Measurements from ENCODE around the gene MESP2. TPM values are rescaled to one million over a fixed set of nuclear protein-coding genes. Genes with fewer than 3 reads are reported as not detected.

Gene MESP2
- total and polyA plus RNA-seq, 2 of the 13 experiments (the other 11 are each of a cell fraction or from before 2014, with no cell fraction given): not detected

DNA sequence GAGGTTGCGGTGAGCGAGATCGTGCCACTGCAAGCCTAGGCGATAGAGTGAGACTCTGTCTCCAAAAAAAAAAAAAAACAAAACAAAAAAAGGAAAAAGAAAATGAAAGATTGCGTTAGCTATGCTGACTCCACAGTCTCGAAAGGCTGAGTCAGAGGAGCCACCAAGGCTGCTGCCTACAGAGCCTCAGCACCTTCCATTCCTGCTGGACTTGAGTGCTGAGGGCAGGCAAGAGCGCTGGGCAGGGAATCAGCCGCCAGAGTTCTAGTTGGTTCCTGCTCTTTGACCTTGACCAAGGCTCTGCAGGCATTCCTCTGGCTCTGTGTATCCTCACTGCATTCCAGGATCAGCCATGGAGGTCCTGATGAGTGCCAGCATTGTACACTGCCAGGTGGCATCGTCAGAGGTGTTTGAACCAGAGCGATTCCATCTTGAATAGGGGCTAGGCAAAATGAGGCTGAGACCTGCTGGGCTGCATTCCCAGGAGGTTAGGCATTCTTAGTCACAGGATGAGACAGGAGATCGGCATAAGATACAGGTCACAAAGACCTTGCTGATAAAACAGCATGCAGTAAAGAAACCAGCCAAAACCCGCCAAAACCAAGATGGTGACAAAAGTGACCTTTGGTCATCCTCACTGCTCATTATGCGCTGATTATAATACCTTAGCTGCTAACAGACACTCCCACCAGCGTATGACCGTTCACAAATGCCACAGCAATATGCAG lies 5.9 kb downstream of the MESP2 start (continued):
- TF ChIP-seq ZNF292 (CRISPR knock-in tag; IDR thresholded peaks at IDR 0.05; ENCODE audit: borderline replicate concordance, low read depth): peak; percentile 22; the same call in 1 of the 2 replicates
- TF ChIP-seq ZSCAN31 (CRISPR knock-in tag; IDR thresholded peaks at IDR 0.05; ENCODE audit: low read depth): peak; percentile 46; the same call in 1 of the 2 replicates
- TF ChIP-seq RXRA (CRISPR knock-in tag; IDR thresholded peaks at IDR 0.05): peak; percentile 45; the same call in 1 of the 2 replicates
- peak; percentile 48; the same call in 1 of the 2 replicates for TF ChIP-seq CBX5 (CRISPR knock-in tag; IDR thresholded peaks at IDR 0.05; ENCODE audit: borderline replicate concordance)
- TF ChIP-seq, protein P1, sequence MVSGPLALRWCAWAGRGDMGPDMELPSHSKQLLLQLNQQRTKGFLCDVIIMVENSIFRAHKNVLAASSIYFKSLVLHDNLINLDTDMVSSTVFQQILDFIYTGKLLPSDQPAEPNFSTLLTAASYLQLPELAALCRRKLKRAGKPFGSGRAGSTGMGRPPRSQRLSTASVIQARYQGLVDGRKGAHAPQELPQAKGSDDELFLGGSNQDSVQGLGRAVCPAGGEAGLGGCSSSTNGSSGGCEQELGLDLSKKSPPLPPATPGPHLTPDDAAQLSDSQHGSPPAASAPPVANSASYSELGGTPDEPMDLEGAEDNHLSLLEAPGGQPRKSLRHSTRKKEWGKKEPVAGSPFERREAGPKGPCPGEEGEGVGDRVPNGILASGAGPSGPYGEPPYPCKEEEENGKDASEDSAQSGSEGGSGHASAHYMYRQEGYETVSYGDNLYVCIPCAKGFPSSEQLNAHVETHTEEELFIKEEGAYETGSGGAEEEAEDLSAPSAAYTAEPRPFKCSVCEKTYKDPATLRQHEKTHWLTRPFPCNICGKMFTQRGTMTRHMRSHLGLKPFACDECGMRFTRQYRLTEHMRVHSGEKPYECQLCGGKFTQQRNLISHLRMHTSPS (CRISPR knock-in tag; IDR thresholded peaks at IDR 0.05; ENCODE audit: low read depth): peak; percentile 91
- peak; percentile 61; the same call in 1 of the 2 replicates for TF ChIP-seq ZNF331 (CRISPR knock-in tag; IDR thresholded peaks at IDR 0.05)
- peak; percentile 67 for TF ChIP-seq HNF4A (CRISPR knock-in tag; IDR thresholded peaks at IDR 0.05)
- TF ChIP-seq MAFG (CRISPR knock-in tag; IDR thresholded peaks at IDR 0.05): peak; percentile 73
- TF ChIP-seq ZNF644 (CRISPR knock-in tag; IDR thresholded peaks at IDR 0.05; ENCODE audit: low read depth): 0 out of 2 replicates have a peak, but pooled peaks have one; percentile 14
- TF ChIP-seq FOSL2 (CRISPR knock-in tag; IDR thresholded peaks at IDR 0.05): peak; percentile 40; the same call in 1 of the 2 replicates
- TF ChIP-seq PAXIP1 (CRISPR knock-in tag; conservative IDR thresholded peaks at IDR 0.05): peak; percentile 31; the same call in 1 of the 2 replicates
- 0 out of 2 replicates have a peak, but pooled peaks have one; percentile 21 for TF ChIP-seq FOXA3 (CRISPR knock-in tag; IDR thresholded peaks at IDR 0.05)
- TF ChIP-seq HOXA3 (CRISPR knock-in tag; IDR thresholded peaks at IDR 0.05): peak; percentile 30; the same call in 1 of the 2 replicates
- TF ChIP-seq, protein P2, sequence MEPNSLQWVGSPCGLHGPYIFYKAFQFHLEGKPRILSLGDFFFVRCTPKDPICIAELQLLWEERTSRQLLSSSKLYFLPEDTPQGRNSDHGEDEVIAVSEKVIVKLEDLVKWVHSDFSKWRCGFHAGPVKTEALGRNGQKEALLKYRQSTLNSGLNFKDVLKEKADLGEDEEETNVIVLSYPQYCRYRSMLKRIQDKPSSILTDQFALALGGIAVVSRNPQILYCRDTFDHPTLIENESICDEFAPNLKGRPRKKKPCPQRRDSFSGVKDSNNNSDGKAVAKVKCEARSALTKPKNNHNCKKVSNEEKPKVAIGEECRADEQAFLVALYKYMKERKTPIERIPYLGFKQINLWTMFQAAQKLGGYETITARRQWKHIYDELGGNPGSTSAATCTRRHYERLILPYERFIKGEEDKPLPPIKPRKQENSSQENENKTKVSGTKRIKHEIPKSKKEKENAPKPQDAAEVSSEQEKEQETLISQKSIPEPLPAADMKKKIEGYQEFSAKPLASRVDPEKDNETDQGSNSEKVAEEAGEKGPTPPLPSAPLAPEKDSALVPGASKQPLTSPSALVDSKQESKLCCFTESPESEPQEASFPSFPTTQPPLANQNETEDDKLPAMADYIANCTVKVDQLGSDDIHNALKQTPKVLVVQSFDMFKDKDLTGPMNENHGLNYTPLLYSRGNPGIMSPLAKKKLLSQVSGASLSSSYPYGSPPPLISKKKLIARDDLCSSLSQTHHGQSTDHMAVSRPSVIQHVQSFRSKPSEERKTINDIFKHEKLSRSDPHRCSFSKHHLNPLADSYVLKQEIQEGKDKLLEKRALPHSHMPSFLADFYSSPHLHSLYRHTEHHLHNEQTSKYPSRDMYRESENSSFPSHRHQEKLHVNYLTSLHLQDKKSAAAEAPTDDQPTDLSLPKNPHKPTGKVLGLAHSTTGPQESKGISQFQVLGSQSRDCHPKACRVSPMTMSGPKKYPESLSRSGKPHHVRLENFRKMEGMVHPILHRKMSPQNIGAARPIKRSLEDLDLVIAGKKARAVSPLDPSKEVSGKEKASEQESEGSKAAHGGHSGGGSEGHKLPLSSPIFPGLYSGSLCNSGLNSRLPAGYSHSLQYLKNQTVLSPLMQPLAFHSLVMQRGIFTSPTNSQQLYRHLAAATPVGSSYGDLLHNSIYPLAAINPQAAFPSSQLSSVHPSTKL (CRISPR knock-in tag; IDR thresholded peaks at IDR 0.05): peak; percentile 75
- 0 out of 4 replicates have a peak, but pooled peaks of 1 of the 2 experiments have one; percentile 16 for TF ChIP-seq NR2F1 (CRISPR knock-in tag; IDR thresholded peaks at IDR 0.05)
- TF ChIP-seq HNRNPL (IDR thresholded peaks at IDR 0.05; ENCODE audit: low read depth, low read length): 0 out of 2 replicates have a peak, but pooled peaks have one; percentile 56
- no peak for TF ChIP-seq ZNF784 (CRISPR knock-in tag; IDR thresholded peaks at IDR 0.05; ENCODE audit: borderline replicate concordance)
- 0 out of 2 replicates have a peak, but pooled peaks have one; percentile 17 for TF ChIP-seq KDM2A (CRISPR knock-in tag; IDR thresholded peaks at IDR 0.05; ENCODE audit: borderline replicate concordance, low read depth)
